Measurements from ENCODE around the gene FBXL15.

DNA sequence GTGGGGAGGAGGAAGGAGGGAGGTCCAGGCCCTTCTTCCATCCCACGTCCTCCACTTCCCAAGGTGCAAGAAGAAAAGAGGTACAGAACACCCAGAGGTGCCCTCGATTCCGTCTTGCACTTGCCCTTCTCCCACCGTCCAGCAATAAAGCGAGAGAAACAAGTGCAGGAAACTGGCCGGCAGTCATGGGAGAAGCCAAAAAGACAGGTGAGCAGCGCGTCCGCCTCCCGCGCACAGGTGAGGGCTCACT is 29.4 kb downstream of the FBXL15 start:
- TF ChIP-seq EZH2 (IDR thresholded peaks at IDR 0.05) (no peak), POLR2AphosphoS5 (IDR thresholded peaks at IDR 0.05; ENCODE audit: borderline replicate concordance, low read depth, low read length) (no peak; the same call in 1 of the 2 replicates), FOXP2 (optimal IDR thresholded peaks at IDR 0.05; ENCODE audit: control extremely low read depth, extremely low read length, insufficient read depth) (no peak)

Measured in SK-N-MC (cell line).